HEK293 (cell line): ENCODE results near the gene LRP1B.
"Not testable (repeated sequence)": the region's sequence is repeated elsewhere in the genome, so short reads cannot be mapped to it uniquely, and the experiment has no call there.

ENCODE experiments used
- CTCF ChIA-PET: fragments of 350-600 bp; formaldehyde crosslinking; extraction: SDS; loops from one replicate; lab custom pipeline; 2021; ENCODE audit warnings: antibody characterized with exemption; lab: Yijun Ruan, JAX
- POLR2A ChIA-PET: fragments of 300-600 bp; formaldehyde crosslinking; extraction: SDS; loops from one replicate; lab custom pipeline; 2020; ENCODE audit warnings: antibody characterized with exemption, inconsistent platforms; lab: Yijun Ruan, JAX
- H3K27ac ChIP-seq: fragments of 200-500 bp; sonication (Bioruptor generic); 2 replicates; pipeline ENCODE4 v1.5.1; 2014; ENCODE audit warnings: low read depth, low read length, control low read depth, inconsistent platforms; ENCODE audit errors: extremely low read depth
- H3K36me3 ChIP-seq, 2 experiments: fragments of 200-500 bp in 1 of 2; sonication (Bioruptor generic) in 1 of 2; 1 replicate in 1 of 2; 2 replicates in 1 of 2; pipeline ENCODE4 v1.5.1; 2014 to 2017; ENCODE audit warnings: inconsistent platforms in 2 of 2, low read length in 2 of 2; ENCODE audit not compliant: control insufficient read depth in 2 of 2, insufficient read depth in 1 of 2
- H3K4me1 ChIP-seq: fragments of 200-500 bp; sonication (Bioruptor generic); 2 replicates; pipeline ENCODE4 v1.5.1; 2014; ENCODE audit warnings: mild to moderate bottlenecking, low read length, inconsistent platforms; ENCODE audit not compliant: control insufficient read depth, insufficient read depth
- H3K4me3 ChIP-seq: 2 replicates; pipeline ENCODE4 v1.5.1; 2011; ENCODE audit warnings: low read depth, mild to moderate bottlenecking, control low read depth, low read length, moderate library complexity
- H3K9me3 ChIP-seq: fragments of 200-500 bp; sonication (Bioruptor generic); 2 replicates; pipeline ENCODE4 v1.5.1; 2014; ENCODE audit warnings: low read depth, low read length, inconsistent platforms; ENCODE audit not compliant: control insufficient read depth, insufficient read depth
- KLF7 ChIP-seq: fragments of 450-650 bp; formaldehyde crosslinking; IDR thresholded peaks from 2 replicates; pipeline ENCODE4 v1.5.1; 2016; ENCODE audit warnings: missing biosample characterization, missing genetic modification characterization, borderline replicate concordance
- PRDM1 ChIP-seq: fragments of 450-650 bp; formaldehyde crosslinking; IDR thresholded peaks from 2 replicates; pipeline ENCODE4; 2016; ENCODE audit warnings: missing biosample characterization, missing genetic modification characterization
- PRDM2 ChIP-seq: fragments of 450-650 bp; formaldehyde crosslinking; IDR thresholded peaks from 2 replicates; pipeline ENCODE4 v1.5.1; 2016; ENCODE audit warnings: missing biosample characterization, missing genetic modification characterization, borderline replicate concordance
- PRDM6 ChIP-seq: fragments of 450-650 bp; formaldehyde crosslinking; IDR thresholded peaks from 2 replicates; pipeline ENCODE4 v1.5.1; 2017; ENCODE audit warnings: missing biosample characterization, missing genetic modification characterization
- REPIN1 ChIP-seq: fragments of 450-650 bp; formaldehyde crosslinking; IDR thresholded peaks from 2 replicates; pipeline ENCODE4 v1.5.1; 2017; ENCODE audit warnings: missing biosample characterization, missing genetic modification characterization, low read depth
- TRIM28 ChIP-seq: IDR thresholded peaks from 2 replicates; pipeline ENCODE4 v1.6.1; 2011; ENCODE audit warnings: low read length, control low read depth, borderline replicate concordance
- ZBTB7A ChIP-seq: fragments of 450-650 bp; formaldehyde crosslinking; IDR thresholded peaks from 2 replicates; pipeline ENCODE4 v1.5.1; 2016; ENCODE audit warnings: low read depth, missing biosample characterization, missing genetic modification characterization
- ZFHX2 ChIP-seq: fragments of 450-650 bp; formaldehyde crosslinking; conservative IDR thresholded peaks from 2 replicates; pipeline ENCODE4 v1.5.1; 2016; ENCODE audit warnings: missing biosample characterization, missing genetic modification characterization
- ZNF23 ChIP-seq: fragments of 450-650 bp; formaldehyde crosslinking; IDR thresholded peaks from 2 replicates; pipeline ENCODE4 v1.5.1; 2016; ENCODE audit warnings: missing biosample characterization, missing genetic modification characterization, borderline replicate concordance
- ZNF266 ChIP-seq: fragments of 450-650 bp; formaldehyde crosslinking; IDR thresholded peaks from 2 replicates; pipeline ENCODE4 v1.5.1; 2016; ENCODE audit warnings: missing biosample characterization, missing genetic modification characterization, low read depth
- ZNF585B ChIP-seq: fragments of 450-650 bp; formaldehyde crosslinking; IDR thresholded peaks from 2 replicates; pipeline ENCODE4 v1.5.1; 2016; ENCODE audit warnings: missing biosample characterization, missing genetic modification characterization
- ZNF658 ChIP-seq: fragments of 450-650 bp; formaldehyde crosslinking; IDR thresholded peaks from 2 replicates; pipeline ENCODE4; 2016; ENCODE audit warnings: missing biosample characterization, missing genetic modification characterization
- ZNF843 ChIP-seq: fragments of 450-650 bp; formaldehyde crosslinking; IDR thresholded peaks from 2 replicates; pipeline ENCODE4 v1.5.1; 2016; ENCODE audit warnings: missing biosample characterization, missing genetic modification characterization
- ZSCAN16 ChIP-seq: fragments of 450-650 bp; formaldehyde crosslinking; IDR thresholded peaks from 2 replicates; pipeline ENCODE4 v1.5.1; 2016; ENCODE audit warnings: missing biosample characterization, missing genetic modification characterization

The LRP1B gene

GRCh38 chr2:140442319-140442718 is 1688.5 kb downstream of the LRP1B start:
- no peak overlapping the region for H3K27ac ChIP-seq
- POLR2A ChIA-PET = no interaction called here
- H3K9me3 ChIP-seq = no peaks in the 10 kb centered on the region
- H3K4me3 ChIP-seq = no peak overlapping the region
- peaks cover 2% of the 10 kb centered on the region; the same call in 1 of the 2 replicates for H3K4me1 ChIP-seq
- CTCF ChIA-PET = no interaction called here
- no peaks in the 10 kb centered on the region for H3K36me3 ChIP-seq
- TF ChIP-seq PRDM2 = no peak

GRCh38 chr2:140440815-140441214 is 1690.0 kb downstream of the LRP1B start:
- H3K9me3 ChIP-seq = no peaks in the 10 kb centered on the region
- CTCF ChIA-PET = no interaction called here
- no peak for TF ChIP-seq REPIN1 (tag by site-specific recombination)
- TF ChIP-seq ZFHX2 = no peak
- TF ChIP-seq ZNF585B (tag by site-specific recombination) = no peak
- TF ChIP-seq PRDM6 (tag by site-specific recombination) = 0 out of 2 replicates have a peak, but pooled peaks have one; percentile 6
- no peak for TF ChIP-seq ZNF23
- TF ChIP-seq KLF7 = no peak
- no peak for TF ChIP-seq PRDM1 (tag by site-specific recombination)
- TF ChIP-seq ZNF843 (tag by site-specific recombination) = peak; percentile 50; the same call in 1 of the 2 replicates
- TF ChIP-seq ZNF658 (tag by site-specific recombination) = no peak
- no peak for TF ChIP-seq ZNF266
- TF ChIP-seq ZSCAN16 (tag by site-specific recombination) = no peak

GRCh38 chr2:140436936-140437335 is 1693.9 kb downstream of the LRP1B start:
- Histone ChIP-seq H3K36me3 (no peaks in the 10 kb centered on the region), H3K4me3 (no peak overlapping the region), H3K27ac (no peak overlapping the region), H3K9me3 (no peaks in the 10 kb centered on the region), H3K4me1 (peaks cover 2% of the 10 kb centered on the region; the same call in 1 of the 2 replicates)
- ChIA-PET CTCF (interaction anchor here (0.7 kb wide), 1 partner anchor 104 kb away, joined by 3 read pairs; no protein-coding TSS in a partner anchor), POLR2A (no interaction called here)
- TF ChIP-seq ZBTB7A (tag by site-specific recombination) = no peak
- 0 out of 2 replicates have a peak, but pooled peaks have one; percentile 16 for TF ChIP-seq TRIM28

More at GRCh38 chr2:140440815-140441214, 1690.0 kb downstream of the LRP1B start:
- no peak overlapping the region for H3K4me3 ChIP-seq
- peaks cover 2% of the 10 kb centered on the region; the same call in 1 of the 2 replicates for H3K4me1 ChIP-seq
- POLR2A ChIA-PET = no interaction called here
- H3K27ac ChIP-seq = no peak overlapping the region
- H3K36me3 ChIP-seq = no peaks in the 10 kb centered on the region

- H3K27ac ChIP-seq, CTCF ChIA-PET, H3K36me3 ChIP-seq, H3K9me3 ChIP-seq, H3K4me1 ChIP-seq, H3K4me3 ChIP-seq, POLR2A ChIA-PET: not testable (repeated sequence)
Measured at GRCh38 chr2:140427033-140427432, 1703.8 kb downstream of the LRP1B start.
